ENCODE results near the gene COQ7. TPM values are rescaled to one million over a fixed set of nuclear protein-coding genes. Genes with fewer than 3 reads are reported as not detected.

COQ7 gene
- total RNA-seq, 3 donors from 2014 or later, result 30.3 to 34.2 (median 34.1) TPM

DNA sequence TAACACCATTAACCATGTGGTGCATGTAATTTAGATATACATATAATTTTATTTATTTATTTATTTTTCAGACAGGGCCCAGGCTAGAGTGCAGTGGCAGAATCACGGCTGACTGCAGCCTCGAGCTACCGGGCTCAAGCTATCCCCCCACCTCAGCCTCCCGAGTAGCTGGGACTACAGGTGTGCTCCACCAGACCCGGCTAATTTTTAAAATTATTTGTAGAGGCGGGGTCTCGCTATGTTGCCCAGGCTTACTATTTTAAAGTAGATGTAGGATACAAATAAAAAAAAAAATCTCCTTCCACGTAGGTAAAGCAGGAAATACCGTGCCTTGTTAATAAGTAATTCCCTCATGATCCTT, 446 bp upstream of the COQ7 start:
- ATAC-seq, result no peak
- Histone ChIP-seq H3K36me3 (ENCODE audit: low read depth) (no peaks in the 10 kb centered on the region), H3K4me1 (ENCODE audit: low read depth) (peaks cover 8% of the 10 kb centered on the region), H3K9me3 (no peaks in the 10 kb centered on the region), H3K4me3 (peak overlapping the region; percentile 40)
- intact Hi-C loops (cut with DNase I, micrococcal nuclease), result no loop called here
- DNase-seq, result peak; percentile 19 to 53 (median 31)
- TF ChIP-seq, protein P1, sequence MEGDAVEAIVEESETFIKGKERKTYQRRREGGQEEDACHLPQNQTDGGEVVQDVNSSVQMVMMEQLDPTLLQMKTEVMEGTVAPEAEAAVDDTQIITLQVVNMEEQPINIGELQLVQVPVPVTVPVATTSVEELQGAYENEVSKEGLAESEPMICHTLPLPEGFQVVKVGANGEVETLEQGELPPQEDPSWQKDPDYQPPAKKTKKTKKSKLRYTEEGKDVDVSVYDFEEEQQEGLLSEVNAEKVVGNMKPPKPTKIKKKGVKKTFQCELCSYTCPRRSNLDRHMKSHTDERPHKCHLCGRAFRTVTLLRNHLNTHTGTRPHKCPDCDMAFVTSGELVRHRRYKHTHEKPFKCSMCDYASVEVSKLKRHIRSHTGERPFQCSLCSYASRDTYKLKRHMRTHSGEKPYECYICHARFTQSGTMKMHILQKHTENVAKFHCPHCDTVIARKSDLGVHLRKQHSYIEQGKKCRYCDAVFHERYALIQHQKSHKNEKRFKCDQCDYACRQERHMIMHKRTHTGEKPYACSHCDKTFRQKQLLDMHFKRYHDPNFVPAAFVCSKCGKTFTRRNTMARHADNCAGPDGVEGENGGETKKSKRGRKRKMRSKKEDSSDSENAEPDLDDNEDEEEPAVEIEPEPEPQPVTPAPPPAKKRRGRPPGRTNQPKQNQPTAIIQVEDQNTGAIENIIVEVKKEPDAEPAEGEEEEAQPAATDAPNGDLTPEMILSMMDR (IDR thresholded peaks at IDR 0.05), result no peak

DNA sequence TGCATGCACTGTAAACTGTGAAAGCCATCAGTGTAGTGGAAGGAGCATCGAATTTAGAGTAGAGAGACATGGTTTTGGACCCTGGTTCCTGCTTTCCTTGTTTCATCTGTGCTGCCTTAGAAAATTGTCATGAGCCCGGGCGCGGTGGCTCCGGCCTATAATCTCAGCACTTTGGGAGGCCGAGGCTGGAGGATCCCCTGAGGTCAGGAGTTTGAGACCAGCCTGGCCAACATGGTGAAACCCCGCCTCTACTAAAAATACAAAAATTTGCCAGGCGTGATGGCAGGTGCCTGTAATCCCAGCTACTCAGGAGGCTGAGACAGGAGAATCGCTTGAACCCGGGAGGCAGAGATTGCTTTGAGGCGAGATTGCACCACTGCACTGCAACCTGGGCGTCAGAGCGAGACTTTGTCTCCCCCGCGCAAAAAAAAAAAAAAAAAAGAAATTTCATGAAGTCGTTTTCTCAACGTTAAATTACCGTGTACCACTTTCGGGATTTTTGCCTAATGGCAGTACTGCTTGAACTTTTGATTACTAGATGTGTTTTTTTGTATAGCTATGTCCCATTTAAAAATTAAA, 912 bp downstream of the COQ7 start:
- TF ChIP-seq, protein P1 (IDR thresholded peaks at IDR 0.05), result no peak
- ATAC-seq (no peak), DNase-seq (peak in 1 of 3 donors; percentile 54)
- no peaks in the 10 kb centered on the region for H3K9me3 ChIP-seq
- H3K4me3 ChIP-seq, result peak overlapping the region; percentile 40
- no peaks in the 10 kb centered on the region for H3K36me3 ChIP-seq (ENCODE audit: low read depth)
- intact Hi-C loops (cut with DNase I, micrococcal nuclease), result no loop called here
- H3K4me1 ChIP-seq (ENCODE audit: low read depth), result peaks cover 8% of the 10 kb centered on the region

DNA sequence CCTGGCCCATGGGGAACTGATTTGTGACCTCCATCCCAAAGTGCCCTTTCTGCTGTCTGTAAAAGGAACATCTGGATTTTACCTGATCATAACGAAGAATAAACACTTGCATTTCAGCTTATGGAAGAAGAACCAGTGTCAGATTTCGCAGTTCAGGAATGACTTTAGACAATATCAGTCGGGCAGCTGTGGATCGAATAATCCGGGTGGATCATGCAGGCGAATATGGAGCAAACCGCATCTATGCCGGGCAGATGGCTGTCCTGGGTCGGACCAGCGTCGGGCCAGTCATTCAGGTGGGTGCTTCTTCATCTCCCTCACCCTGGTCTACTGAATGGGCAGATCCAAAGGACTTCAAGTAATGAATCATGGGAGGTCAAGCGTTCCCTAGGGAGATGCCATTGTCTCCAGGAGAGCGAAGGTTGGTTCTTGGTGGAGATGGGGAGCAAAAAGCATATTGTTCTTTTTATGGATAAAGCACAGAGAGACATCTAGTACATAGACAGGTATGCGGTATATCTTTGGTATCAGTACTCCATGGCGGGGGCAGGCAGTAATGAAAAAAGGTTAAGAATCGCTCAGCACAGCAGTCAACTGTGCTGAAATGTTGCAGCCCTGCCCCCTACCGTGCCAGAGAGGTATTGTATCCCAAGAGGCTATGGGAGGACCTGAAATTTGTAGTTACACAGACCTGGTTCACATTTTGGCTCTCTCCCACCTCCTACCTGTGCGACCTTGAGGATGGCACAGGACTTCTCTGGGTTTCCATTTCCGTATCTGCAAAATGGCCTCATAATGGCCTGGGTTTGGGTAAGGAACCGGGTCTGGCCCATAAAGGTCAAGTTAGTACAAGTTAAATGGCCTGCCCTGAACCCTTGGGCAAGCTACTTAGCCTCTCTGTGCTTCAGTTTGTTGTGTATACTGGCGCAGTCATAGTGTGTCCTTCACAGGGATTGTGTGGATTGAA, 4.7 kb downstream of the COQ7 start:
- DNase-seq (peak in 2 of 3 donors; percentile 75 to 84), ATAC-seq (peak; percentile 22)
- intact Hi-C loops (cut with DNase I, micrococcal nuclease), result loop anchor here in 1 of 2 donors (10.0 kb wide), 1 partner anchor 97 kb away; no protein-coding TSS in a partner anchor
- Histone ChIP-seq H3K4me3 (no peak overlapping the region), H3K9me3 (no peaks in the 10 kb centered on the region), H3K36me3 (ENCODE audit: low read depth) (no peaks in the 10 kb centered on the region), H3K4me1 (ENCODE audit: low read depth) (peaks cover 8% of the 10 kb centered on the region)
- TF ChIP-seq, protein P1 (IDR thresholded peaks at IDR 0.05), result peak; percentile 44

DNA sequence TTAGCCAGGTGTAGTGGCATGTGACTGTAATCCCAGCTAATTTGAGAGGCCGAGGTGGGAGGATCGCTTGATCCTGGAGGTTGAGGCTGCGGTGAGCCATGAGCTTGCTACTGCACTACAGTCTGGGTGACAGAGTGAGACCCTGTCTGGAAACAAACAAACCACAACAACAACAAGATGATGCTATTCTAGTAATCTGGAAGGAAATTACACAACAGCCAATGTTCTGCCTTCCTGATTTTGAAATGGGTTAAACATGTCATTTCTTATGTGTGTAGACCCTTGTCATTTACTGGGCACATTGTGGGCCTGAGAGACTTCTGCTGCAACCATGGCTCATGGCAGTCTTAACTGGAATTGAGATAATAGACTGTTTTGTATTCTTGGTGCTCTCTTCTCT, 5.9 kb downstream of the COQ7 start:
- Histone ChIP-seq H3K36me3 (ENCODE audit: low read depth) (no peaks in the 10 kb centered on the region), H3K4me1 (ENCODE audit: low read depth) (peaks cover 6% of the 10 kb centered on the region), H3K9me3 (no peaks in the 10 kb centered on the region), H3K4me3 (no peak overlapping the region)
- TF ChIP-seq, protein P1 (IDR thresholded peaks at IDR 0.05), result no peak
- no peak for DNase-seq
- no peak for ATAC-seq
- intact Hi-C loops (cut with DNase I, micrococcal nuclease), result loop anchor here in 1 of 2 donors (10.0 kb wide), 1 partner anchor 99 kb away; no protein-coding TSS in a partner anchor

DNA sequence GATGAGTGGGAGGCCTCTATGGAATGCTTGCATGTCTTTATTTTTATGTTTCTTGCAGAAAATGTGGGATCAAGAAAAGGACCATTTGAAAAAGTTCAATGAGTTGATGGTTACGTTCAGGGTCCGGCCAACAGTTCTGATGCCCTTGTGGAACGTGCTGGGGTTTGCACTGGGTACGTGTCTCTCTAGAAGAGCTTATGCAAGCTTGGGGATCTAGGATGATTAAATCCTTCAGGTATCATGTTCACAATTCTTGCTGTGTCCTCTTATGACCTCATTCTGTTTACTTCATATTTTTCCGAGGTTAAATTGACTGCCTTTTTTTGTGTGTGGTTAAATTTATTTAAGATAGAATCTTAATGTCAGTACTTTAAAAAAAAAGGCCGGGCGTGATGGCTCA, 6.4 kb downstream of the COQ7 start:
- DNase-seq (no peak), ATAC-seq (no peak)
- Histone ChIP-seq H3K9me3 (no peaks in the 10 kb centered on the region), H3K36me3 (ENCODE audit: low read depth) (no peaks in the 10 kb centered on the region), H3K4me1 (ENCODE audit: low read depth) (peaks cover under 1% of the 10 kb centered on the region), H3K4me3 (no peak overlapping the region)
- intact Hi-C loops (cut with DNase I, micrococcal nuclease), result loop anchor here in 1 of 2 donors (10.0 kb wide), 1 partner anchor 99 kb away; no protein-coding TSS in a partner anchor
- TF ChIP-seq, protein P1 (IDR thresholded peaks at IDR 0.05), result no peak
